T-helper 2 cell treated with Interferon-gamma antibody and Interleukin-4, amounts not matched to agents 5 μg/mL and 100 μg/mL, for 36 hours (primary cell): ENCODE measurements around the gene DOCK2.
"Not testable (repeated sequence)": the region's sequence is repeated elsewhere in the genome, so short reads cannot be mapped to it uniquely, and the experiment has no call there.

Experiments
- DNase-seq: peaks from one replicate; pipeline ENCODE4 v3.0.0; 2021; ENCODE audit warnings: low spot score
- H3K27ac Mint-ChIP-seq: one replicate; pipeline ENCODE4 v1.8.0; 2021; ENCODE audit warnings: mild to moderate bottlenecking, mixed read lengths
- H3K27me3 Mint-ChIP-seq: one replicate; pipeline ENCODE4 v1.8.0; 2021; ENCODE audit warnings: low read depth, mixed read lengths
- H3K36me3 Mint-ChIP-seq: one replicate; pipeline ENCODE4 v1.8.0; 2021; ENCODE audit warnings: low read depth, mixed read lengths
- H3K4me1 Mint-ChIP-seq: one replicate; pipeline ENCODE4 v1.8.0; 2021; ENCODE audit warnings: low read depth, mixed read lengths
- H3K4me3 Mint-ChIP-seq: one replicate; pipeline ENCODE4 v1.8.0; 2022; ENCODE audit warnings: mild to moderate bottlenecking, moderate library complexity, mixed read lengths
- H3K9me3 Mint-ChIP-seq: one replicate; pipeline ENCODE4 v1.8.0; 2021; ENCODE audit warnings: mixed read lengths

DOCK2 gene

GRCh38 chr5:169796731-169797130 lies 159.7 kb downstream of the DOCK2 start:
- peaks cover 50% of the 10 kb centered on the region for H3K36me3 Mint-ChIP-seq

GRCh38 chr5:169797577-169797976 lies 160.5 kb downstream of the DOCK2 start:
- no peaks in the 10 kb centered on the region for H3K9me3 Mint-ChIP-seq
- no peak for DNase-seq
- H3K36me3 Mint-ChIP-seq: peaks cover 49% of the 10 kb centered on the region
- peaks cover 11% of the 10 kb centered on the region for H3K4me1 Mint-ChIP-seq
- H3K27ac Mint-ChIP-seq: no peak overlapping the region
- H3K4me3 Mint-ChIP-seq: no peak overlapping the region
- H3K27me3 Mint-ChIP-seq: no peaks in the 10 kb centered on the region

More at GRCh38 chr5:169796731-169797130, 159.7 kb downstream of the DOCK2 start:
- peak; percentile 18 for DNase-seq
- Mint-ChIP-seq H3K4me1 (peaks cover 11% of the 10 kb centered on the region), H3K27ac (no peak overlapping the region), H3K27me3 (no peaks in the 10 kb centered on the region), H3K9me3 (no peaks in the 10 kb centered on the region), H3K4me3 (no peak overlapping the region)

- Mint-ChIP-seq H3K9me3 (no peaks in the 10 kb centered on the region), H3K4me3 (no peak overlapping the region), H3K4me1 (peaks cover 17% of the 10 kb centered on the region), H3K27ac (no peak overlapping the region), H3K27me3 (no peaks in the 10 kb centered on the region), H3K36me3 (peaks cover 51% of the 10 kb centered on the region)
- DNase-seq: no peak
These were observed 161.4 kb downstream of the DOCK2 start for GRCh38 chr5:169798438-169798837.

GRCh38 chr5:169798906-169799660 lies 162.0 kb downstream of the DOCK2 start:
- no peak overlapping the region for H3K4me3 Mint-ChIP-seq
- no peak overlapping the region for H3K27ac Mint-ChIP-seq
- H3K36me3 Mint-ChIP-seq: peaks cover 51% of the 10 kb centered on the region
- no peak for DNase-seq
- H3K27me3 Mint-ChIP-seq: no peaks in the 10 kb centered on the region
- H3K9me3 Mint-ChIP-seq: no peaks in the 10 kb centered on the region
- peaks cover 23% of the 10 kb centered on the region for H3K4me1 Mint-ChIP-seq

GRCh38 chr5:169801324-169801777 lies 164.3 kb downstream of the DOCK2 start:
- H3K4me3 Mint-ChIP-seq: no peak overlapping the region
- H3K9me3 Mint-ChIP-seq: no peaks in the 10 kb centered on the region
- peaks cover 57% of the 10 kb centered on the region for H3K36me3 Mint-ChIP-seq
- peak; percentile 21 for DNase-seq
- peaks cover 40% of the 10 kb centered on the region for H3K4me1 Mint-ChIP-seq
- H3K27me3 Mint-ChIP-seq: no peaks in the 10 kb centered on the region
- H3K27ac Mint-ChIP-seq: no peak overlapping the region

GRCh38 chr5:169801781-169802180 lies 164.7 kb downstream of the DOCK2 start:
- Mint-ChIP-seq H3K36me3 (peaks cover 55% of the 10 kb centered on the region), H3K27me3 (no peaks in the 10 kb centered on the region), H3K27ac (no peak overlapping the region), H3K9me3 (no peaks in the 10 kb centered on the region), H3K4me3 (no peak overlapping the region), H3K4me1 (peaks cover 37% of the 10 kb centered on the region)
- DNase-seq: no peak

- Mint-ChIP-seq H3K27me3 (no peaks in the 10 kb centered on the region), H3K4me1 (peaks cover 37% of the 10 kb centered on the region), H3K4me3 (no peak overlapping the region), H3K9me3 (no peaks in the 10 kb centered on the region), H3K36me3 (peaks cover 55% of the 10 kb centered on the region), H3K27ac (peak overlapping the region; percentile 32)
- DNase-seq: peak; percentile 29
These were observed 166.3 kb downstream of the DOCK2 start for GRCh38 chr5:169803077-169803981.

- H3K9me3 Mint-ChIP-seq: no peaks in the 10 kb centered on the region
- H3K27me3 Mint-ChIP-seq: no peaks in the 10 kb centered on the region
- DNase-seq: no peak
- peak overlapping the region; percentile 89 for H3K27ac Mint-ChIP-seq
- peaks cover 56% of the 10 kb centered on the region for H3K36me3 Mint-ChIP-seq
- H3K4me3 Mint-ChIP-seq: peak overlapping the region; percentile 39
- peaks cover 39% of the 10 kb centered on the region for H3K4me1 Mint-ChIP-seq
These were observed 167.8 kb downstream of the DOCK2 start for GRCh38 chr5:169804861-169805260.

- H3K27ac Mint-ChIP-seq: peak overlapping the region; percentile 89
- H3K4me1 Mint-ChIP-seq: peaks cover 37% of the 10 kb centered on the region
- peak; percentile 82 for DNase-seq
- H3K4me3 Mint-ChIP-seq: peak overlapping the region; percentile 39
- H3K36me3 Mint-ChIP-seq: peaks cover 52% of the 10 kb centered on the region
- no peaks in the 10 kb centered on the region for H3K9me3 Mint-ChIP-seq
- no peaks in the 10 kb centered on the region for H3K27me3 Mint-ChIP-seq
These were observed 168.5 kb downstream of the DOCK2 start for GRCh38 chr5:169805527-169805934.

GRCh38 chr5:169805937-169806700 lies 169.0 kb downstream of the DOCK2 start:
- no peak for DNase-seq
- H3K27ac Mint-ChIP-seq: peak overlapping the region; percentile 89
- no peaks in the 10 kb centered on the region for H3K27me3 Mint-ChIP-seq
- H3K4me3 Mint-ChIP-seq: peak overlapping the region; percentile 39
- H3K4me1 Mint-ChIP-seq: peaks cover 36% of the 10 kb centered on the region
- H3K9me3 Mint-ChIP-seq: no peaks in the 10 kb centered on the region
- peaks cover 51% of the 10 kb centered on the region for H3K36me3 Mint-ChIP-seq

- Mint-ChIP-seq H3K4me3 (no peak overlapping the region), H3K9me3 (no peaks in the 10 kb centered on the region), H3K4me1 (peaks cover 29% of the 10 kb centered on the region), H3K27ac (no peak overlapping the region), H3K27me3 (no peaks in the 10 kb centered on the region), H3K36me3 (peaks cover 57% of the 10 kb centered on the region)
- no peak for DNase-seq
These were observed 171.1 kb downstream of the DOCK2 start for GRCh38 chr5:169808118-169808581.

- not testable (repeated sequence) for H3K9me3 Mint-ChIP-seq, H3K27ac Mint-ChIP-seq, DNase-seq, H3K4me3 Mint-ChIP-seq, H3K27me3 Mint-ChIP-seq
- Mint-ChIP-seq H3K36me3 (peaks cover 57% of the 10 kb centered on the region), H3K4me1 (peaks cover 22% of the 10 kb centered on the region)
These were observed 171.8 kb downstream of the DOCK2 start for GRCh38 chr5:169808880-169809279.

- H3K4me1 Mint-ChIP-seq: peaks cover 18% of the 10 kb centered on the region
- no peaks in the 10 kb centered on the region for H3K27me3 Mint-ChIP-seq
- H3K4me3 Mint-ChIP-seq: no peak overlapping the region
- peaks cover 58% of the 10 kb centered on the region for H3K36me3 Mint-ChIP-seq
- H3K27ac Mint-ChIP-seq: peak overlapping the region; percentile 12
- no peak for DNase-seq
- H3K9me3 Mint-ChIP-seq: no peaks in the 10 kb centered on the region
These were observed 172.2 kb downstream of the DOCK2 start for GRCh38 chr5:169809281-169809680.
